ENCODE results near the gene PTPRE.

DNA sequence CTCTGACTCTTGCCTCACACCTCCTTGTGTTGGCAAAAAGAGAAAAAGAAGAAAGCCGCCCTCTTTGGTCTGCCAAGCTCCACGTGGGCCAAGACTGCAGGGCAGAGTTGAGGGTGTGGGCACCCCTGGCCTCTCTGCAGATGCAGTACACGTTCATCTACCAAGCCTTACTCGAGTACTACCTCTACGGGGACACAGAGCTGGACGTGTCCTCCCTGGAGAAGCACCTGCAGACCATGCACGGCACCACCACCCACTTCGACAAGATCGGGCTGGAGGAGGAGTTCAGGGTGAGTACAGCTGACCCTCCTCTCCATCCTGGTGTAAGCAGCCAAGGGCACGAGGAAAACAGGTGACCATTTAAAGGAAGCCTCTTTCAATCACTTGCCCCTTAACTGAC, 163.3 kb downstream of the PTPRE start:
- TF ChIP-seq, protein P1, sequence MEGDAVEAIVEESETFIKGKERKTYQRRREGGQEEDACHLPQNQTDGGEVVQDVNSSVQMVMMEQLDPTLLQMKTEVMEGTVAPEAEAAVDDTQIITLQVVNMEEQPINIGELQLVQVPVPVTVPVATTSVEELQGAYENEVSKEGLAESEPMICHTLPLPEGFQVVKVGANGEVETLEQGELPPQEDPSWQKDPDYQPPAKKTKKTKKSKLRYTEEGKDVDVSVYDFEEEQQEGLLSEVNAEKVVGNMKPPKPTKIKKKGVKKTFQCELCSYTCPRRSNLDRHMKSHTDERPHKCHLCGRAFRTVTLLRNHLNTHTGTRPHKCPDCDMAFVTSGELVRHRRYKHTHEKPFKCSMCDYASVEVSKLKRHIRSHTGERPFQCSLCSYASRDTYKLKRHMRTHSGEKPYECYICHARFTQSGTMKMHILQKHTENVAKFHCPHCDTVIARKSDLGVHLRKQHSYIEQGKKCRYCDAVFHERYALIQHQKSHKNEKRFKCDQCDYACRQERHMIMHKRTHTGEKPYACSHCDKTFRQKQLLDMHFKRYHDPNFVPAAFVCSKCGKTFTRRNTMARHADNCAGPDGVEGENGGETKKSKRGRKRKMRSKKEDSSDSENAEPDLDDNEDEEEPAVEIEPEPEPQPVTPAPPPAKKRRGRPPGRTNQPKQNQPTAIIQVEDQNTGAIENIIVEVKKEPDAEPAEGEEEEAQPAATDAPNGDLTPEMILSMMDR (IDR thresholded peaks at IDR 0.05 in 2 of 3, conservative IDR thresholded peaks at IDR 0.05 in 1 of 3; ENCODE audit: control insufficient read depth in 2 of 3, extremely low read depth in 1 of 3, insufficient read depth in 1 of 3, low read depth in 3 of 3, low read length in 3 of 3), result no peak
- TF ChIP-seq, protein P2, sequence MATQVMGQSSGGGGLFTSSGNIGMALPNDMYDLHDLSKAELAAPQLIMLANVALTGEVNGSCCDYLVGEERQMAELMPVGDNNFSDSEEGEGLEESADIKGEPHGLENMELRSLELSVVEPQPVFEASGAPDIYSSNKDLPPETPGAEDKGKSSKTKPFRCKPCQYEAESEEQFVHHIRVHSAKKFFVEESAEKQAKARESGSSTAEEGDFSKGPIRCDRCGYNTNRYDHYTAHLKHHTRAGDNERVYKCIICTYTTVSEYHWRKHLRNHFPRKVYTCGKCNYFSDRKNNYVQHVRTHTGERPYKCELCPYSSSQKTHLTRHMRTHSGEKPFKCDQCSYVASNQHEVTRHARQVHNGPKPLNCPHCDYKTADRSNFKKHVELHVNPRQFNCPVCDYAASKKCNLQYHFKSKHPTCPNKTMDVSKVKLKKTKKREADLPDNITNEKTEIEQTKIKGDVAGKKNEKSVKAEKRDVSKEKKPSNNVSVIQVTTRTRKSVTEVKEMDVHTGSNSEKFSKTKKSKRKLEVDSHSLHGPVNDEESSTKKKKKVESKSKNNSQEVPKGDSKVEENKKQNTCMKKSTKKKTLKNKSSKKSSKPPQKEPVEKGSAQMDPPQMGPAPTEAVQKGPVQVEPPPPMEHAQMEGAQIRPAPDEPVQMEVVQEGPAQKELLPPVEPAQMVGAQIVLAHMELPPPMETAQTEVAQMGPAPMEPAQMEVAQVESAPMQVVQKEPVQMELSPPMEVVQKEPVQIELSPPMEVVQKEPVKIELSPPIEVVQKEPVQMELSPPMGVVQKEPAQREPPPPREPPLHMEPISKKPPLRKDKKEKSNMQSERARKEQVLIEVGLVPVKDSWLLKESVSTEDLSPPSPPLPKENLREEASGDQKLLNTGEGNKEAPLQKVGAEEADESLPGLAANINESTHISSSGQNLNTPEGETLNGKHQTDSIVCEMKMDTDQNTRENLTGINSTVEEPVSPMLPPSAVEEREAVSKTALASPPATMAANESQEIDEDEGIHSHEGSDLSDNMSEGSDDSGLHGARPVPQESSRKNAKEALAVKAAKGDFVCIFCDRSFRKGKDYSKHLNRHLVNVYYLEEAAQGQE (IDR thresholded peaks at IDR 0.05; ENCODE audit: low read depth, low read length), result no peak
- TF ChIP-seq, protein P3, sequence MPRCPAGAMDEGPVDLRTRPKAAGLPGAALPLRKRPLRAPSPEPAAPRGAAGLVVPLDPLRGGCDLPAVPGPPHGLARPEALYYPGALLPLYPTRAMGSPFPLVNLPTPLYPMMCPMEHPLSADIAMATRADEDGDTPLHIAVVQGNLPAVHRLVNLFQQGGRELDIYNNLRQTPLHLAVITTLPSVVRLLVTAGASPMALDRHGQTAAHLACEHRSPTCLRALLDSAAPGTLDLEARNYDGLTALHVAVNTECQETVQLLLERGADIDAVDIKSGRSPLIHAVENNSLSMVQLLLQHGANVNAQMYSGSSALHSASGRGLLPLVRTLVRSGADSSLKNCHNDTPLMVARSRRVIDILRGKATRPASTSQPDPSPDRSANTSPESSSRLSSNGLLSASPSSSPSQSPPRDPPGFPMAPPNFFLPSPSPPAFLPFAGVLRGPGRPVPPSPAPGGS (IDR thresholded peaks at IDR 0.05; ENCODE audit: borderline replicate concordance, insufficient read depth, low read depth, low read length, poor library complexity, severe bottlenecking), result no peak
- TF ChIP-seq RB1 (IDR thresholded peaks at IDR 0.05; ENCODE audit: borderline replicate concordance) (no peak), NBN (IDR thresholded peaks at IDR 0.05) (no peak), PAX8 (IDR thresholded peaks at IDR 0.05) (no peak), ESRRA (IDR thresholded peaks at IDR 0.05; ENCODE audit: low read length) (no peak), EP300 (IDR thresholded peaks at IDR 0.05; ENCODE audit: borderline replicate concordance in 1 of 2, control insufficient read depth in 1 of 2, low read depth in 2 of 2, low read length in 2 of 2) (no peak), NR2C1 (IDR thresholded peaks at IDR 0.05) (no peak), RAD21 (IDR thresholded peaks at IDR 0.05; ENCODE audit: insufficient read depth, low read depth, low read length) (no peak), EZH2 (IDR thresholded peaks at IDR 0.05; ENCODE audit: borderline replicate concordance, control insufficient read depth, low read depth, low read length) (no peak), TAF1 (IDR thresholded peaks at IDR 0.05; ENCODE audit: borderline replicate concordance, low read depth, low read length) (no peak)
